Upper lobe of left lung (tissue), 6 donors: ENCODE measurements around the gene KLK3. TPM values are rescaled to one million over a fixed set of nuclear protein-coding genes. Genes with fewer than 3 reads are reported as not detected.

Experiments used
- ATAC-seq, 2 donors: fragments of 200-7000 bp; cut with Tn5 transposase; one replicate each; pipeline ENCODE4 v1.9.1; 2022; ENCODE audit warnings: mild to moderate bottlenecking in 2 of 2, moderate library complexity in 2 of 2; ENCODE audit not compliant: low FRiP score in 2 of 2
- DNase-seq, 2 donors: peaks; one replicate each; pipeline ENCODE4 v3.0.0-alpha.2; 2019 to 2020
- H3K27ac ChIP-seq, 4 donors: fragments of 200-600 bp; sonication (generic); one replicate each; pipeline ENCODE4 v1.5.1; 2016 to 2019
- H3K27me3 ChIP-seq, 4 donors: fragments of 200-600 bp; sonication (generic); one replicate each; pipeline ENCODE4 v1.5.1; 2017 to 2019
- H3K36me3 ChIP-seq, 4 donors: fragments of 200-600 bp; sonication (generic); one replicate each; pipeline ENCODE4 v1.5.1; 2016 to 2019
- H3K4me1 ChIP-seq, 4 donors: fragments of 200-600 bp; sonication (generic); one replicate each; pipeline ENCODE4 v1.5.1; 2018 to 2019
- H3K4me3 ChIP-seq, 4 donors: fragments of 200-600 bp; sonication (generic); one replicate each; pipeline ENCODE4 v1.5.1; 2017 to 2019; ENCODE audit warnings: mild to moderate bottlenecking in 2 of 4, moderate library complexity in 1 of 4
- H3K9me3 ChIP-seq, 4 donors: fragments of 200-600 bp; sonication (generic); one replicate each; pipeline ENCODE4 v1.5.1; 2018 to 2019
- CTCF ChIP-seq, 6 experiments: fragments of 450-650 bp in 4 of 6; fragments of 200-600 bp in 2 of 6; sonication (generic) in 2 of 6; IDR thresholded peaks; one replicate each; pipeline ENCODE4 v1.5.1; 2016 to 2019; ENCODE audit warnings: antibody characterized with exemption in 6 of 6
- EP300 ChIP-seq, 4 donors: sonication (generic); formaldehyde crosslinking; IDR thresholded peaks; one replicate each; pipeline ENCODE4 v1.5.1; 2017; ENCODE audit warnings: antibody characterized with exemption in 4 of 4, control low read depth in 2 of 4
- POLR2A ChIP-seq, 4 donors: fragments of 450-650 bp; IDR thresholded peaks; one replicate each; pipeline ENCODE4 v1.5.1; 2016 to 2017; ENCODE audit warnings: antibody characterized with exemption in 4 of 4, mild to moderate bottlenecking in 2 of 4
- POLR2AphosphoS5 ChIP-seq, 2 donors: sonication (generic); formaldehyde crosslinking; IDR thresholded peaks; one replicate each; pipeline ENCODE4 v1.5.1; 2017; ENCODE audit warnings: antibody characterized with exemption in 2 of 2
- WGBS, 2 donors: methylation state at CpG; one replicate each; pipeline ENCODE4 v1.1.5; 2017 to 2018; 5-methylcytosine and 5-hydroxymethylcytosine counted together
- total RNA-seq, 6 donors: library from RNA; depleted of rRNA in 4 of 6; stranded (reverse); fragments of >200 nt in 4 of 6; gene quantifications; one replicate each; pipeline versions ENCODE4 v1.1.0 to v1.2.1, GENCODE V29; 2016 to 2021
- donor health status: DM: no; HTN: no; CAD: no; lungs with moderate emphysema.
- donor health status: DM: no; HTN: yes; CAD: no; lungs with severe emphysema.

KLK3 gene
- total RNA-seq, 6 donors from 2014 or later = 0.33 TPM; not detected in 5

DNA sequence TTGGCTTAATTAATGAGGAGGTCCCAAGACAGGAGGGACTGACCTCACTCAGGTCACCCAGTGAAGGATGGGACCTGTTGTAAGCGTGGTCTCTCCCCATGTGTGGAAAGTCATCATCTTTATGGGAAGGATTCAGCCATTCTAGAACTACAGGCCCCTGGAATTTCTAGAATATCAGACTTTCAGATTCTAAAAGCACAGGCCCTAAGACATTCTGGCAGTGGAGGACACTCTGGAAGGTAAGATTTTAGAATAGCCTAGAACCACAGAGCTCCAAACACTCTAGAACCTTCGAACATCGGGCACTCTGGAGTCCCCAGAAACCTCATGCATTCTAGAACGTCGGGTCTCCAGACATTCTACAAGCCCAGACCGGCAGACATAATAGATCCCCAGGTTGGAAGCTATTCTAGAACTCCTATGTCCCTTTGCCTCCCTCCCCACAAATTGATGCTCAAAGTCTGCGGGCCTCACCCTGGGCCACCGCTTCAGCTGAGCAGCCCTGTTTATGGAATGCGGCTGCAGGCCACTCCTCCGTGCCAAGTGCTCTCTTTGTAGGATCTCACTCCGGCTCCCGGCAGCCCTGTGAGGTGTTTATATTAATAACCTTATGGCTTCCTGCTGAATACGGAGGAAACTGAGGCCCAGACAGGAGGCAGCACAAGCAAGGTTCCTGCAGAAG is 19.5 kb upstream of the KLK3 start:
- peak in 1 of 2 donors; percentile 40 for DNase-seq
- WGBS, 2 donors = 34 to 36% methylated on average over 11 to 13 of the region's 13 CpGs
- H3K27me3 ChIP-seq = peaks cover 0 to 8% (median 3%) of the 10 kb centered on the region in 4 donors

GRCh38 chr19:50835785-50836542 is 18.8 kb upstream of the KLK3 start:
- Histone ChIP-seq H3K36me3 (no peaks in the 10 kb centered on the region), H3K4me3 (peak overlapping the region; percentile 39 to 59 (median 56)), H3K4me1 (peaks cover 4 to 16% (median 10%) of the 10 kb centered on the region in 4 donors), H3K9me3 (no peaks in the 10 kb centered on the region), H3K27ac (no peak overlapping the region), H3K27me3 (peaks cover 0 to 8% (median 3%) of the 10 kb centered on the region in 4 donors)
- TF ChIP-seq CTCF (IDR thresholded peaks at IDR 0.05) = no peak
- TF ChIP-seq POLR2A (IDR thresholded peaks at IDR 0.05) = peak in 1 of 4 donors; percentile 72
- no peak for TF ChIP-seq EP300 (IDR thresholded peaks at IDR 0.05)
- no peak for TF ChIP-seq POLR2AphosphoS5 (IDR thresholded peaks at IDR 0.05)
- peak; percentile 80 to 96 for ATAC-seq
- WGBS, 2 donors = 5% methylated on average over 44 to 45 of the region's 67 CpGs
- DNase-seq = peak; percentile 72 to 97

More for the DNA sequence above, 19.5 kb upstream of the KLK3 start:
- Histone ChIP-seq H3K36me3 (no peaks in the 10 kb centered on the region), H3K4me1 (peaks cover 4 to 16% (median 10%) of the 10 kb centered on the region in 4 donors), H3K9me3 (no peaks in the 10 kb centered on the region), H3K27ac (no peak overlapping the region), H3K4me3 (peak overlapping the region; percentile 39 to 59 (median 56))
- no peak for TF ChIP-seq POLR2AphosphoS5 (IDR thresholded peaks at IDR 0.05)
- no peak for TF ChIP-seq EP300 (IDR thresholded peaks at IDR 0.05)
- TF ChIP-seq POLR2A (IDR thresholded peaks at IDR 0.05) = no peak
- no peak for TF ChIP-seq CTCF (IDR thresholded peaks at IDR 0.05)
- ATAC-seq = peak in 1 of 2 donors; percentile 13

- no peak for TF ChIP-seq POLR2AphosphoS5 (IDR thresholded peaks at IDR 0.05)
- TF ChIP-seq POLR2A (IDR thresholded peaks at IDR 0.05) = no peak
- no peak for TF ChIP-seq EP300 (IDR thresholded peaks at IDR 0.05)
- no peak for TF ChIP-seq CTCF (IDR thresholded peaks at IDR 0.05)
- H3K36me3 ChIP-seq = no peaks in the 10 kb centered on the region
- no peaks in the 10 kb centered on the region for H3K9me3 ChIP-seq
- peak overlapping the region in 1 of 4 donors; percentile 59 for H3K4me3 ChIP-seq
- ATAC-seq (no peak), DNase-seq (no peak)
- no peak overlapping the region for H3K27ac ChIP-seq
- 48% methylated on average over 19 of the region's 19 CpGs for WGBS, 2 donors
- peaks cover 4 to 16% (median 10%) of the 10 kb centered on the region in 4 donors for H3K4me1 ChIP-seq
- peaks cover 0 to 8% (median 3%) of the 10 kb centered on the region in 4 donors for H3K27me3 ChIP-seq
Observed at GRCh38 chr19:50836543-50837195, 18.0 kb upstream of the KLK3 start.

DNA sequence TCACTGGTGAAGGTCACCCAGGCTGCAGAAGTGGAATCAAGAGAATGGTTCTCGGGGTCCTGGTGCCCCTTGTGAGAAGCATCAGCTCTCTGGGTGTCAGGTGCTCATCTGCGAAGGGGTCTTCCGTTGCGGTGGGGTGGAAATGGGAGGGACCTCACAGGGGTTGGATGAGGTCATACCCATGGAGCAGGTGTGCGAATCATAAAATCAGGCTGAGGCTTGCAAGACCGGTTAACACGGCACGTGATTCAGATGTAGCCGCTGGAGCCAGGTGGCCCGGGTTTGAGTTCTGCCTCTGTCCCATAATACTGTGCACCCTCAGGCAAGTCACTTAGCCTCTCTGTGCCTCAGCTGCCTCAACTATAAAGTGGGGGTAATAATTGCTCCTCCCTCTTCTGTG is 17.4 kb upstream of the KLK3 start:
- Histone ChIP-seq H3K27ac (no peak overlapping the region), H3K4me1 (peaks cover 4 to 16% (median 10%) of the 10 kb centered on the region in 4 donors), H3K4me3 (no peak overlapping the region), H3K36me3 (no peaks in the 10 kb centered on the region), H3K9me3 (no peaks in the 10 kb centered on the region), H3K27me3 (peaks cover 0 to 8% (median 3%) of the 10 kb centered on the region in 4 donors)
- no peak for DNase-seq
- WGBS, 2 donors = 67 to 83% methylated on average over 8 to 10 of the region's 10 CpGs
- no peak for ATAC-seq
- TF ChIP-seq POLR2A (IDR thresholded peaks at IDR 0.05) = no peak
- TF ChIP-seq CTCF (IDR thresholded peaks at IDR 0.05) = no peak
- no peak for TF ChIP-seq POLR2AphosphoS5 (IDR thresholded peaks at IDR 0.05)
- no peak for TF ChIP-seq EP300 (IDR thresholded peaks at IDR 0.05)
